HG02884 (cell line): ENCODE results near the gene POLR2L.

Experiments
- ATAC-seq: cut with Tn5 transposase; IDR thresholded peaks from one replicate; pipeline ENCODE4 v1.9.1; 2021; ENCODE audit warnings: mild to moderate bottlenecking, moderate library complexity; ENCODE audit not compliant: unreplicated experiment

POLR2L gene

GRCh38 chr11:869399-870126, 27.2 kb upstream of the POLR2L start:
- no peak for ATAC-seq

- ATAC-seq, result no peak
Observed at GRCh38 chr11:868802-869201, 26.5 kb upstream of the POLR2L start.

DNA sequence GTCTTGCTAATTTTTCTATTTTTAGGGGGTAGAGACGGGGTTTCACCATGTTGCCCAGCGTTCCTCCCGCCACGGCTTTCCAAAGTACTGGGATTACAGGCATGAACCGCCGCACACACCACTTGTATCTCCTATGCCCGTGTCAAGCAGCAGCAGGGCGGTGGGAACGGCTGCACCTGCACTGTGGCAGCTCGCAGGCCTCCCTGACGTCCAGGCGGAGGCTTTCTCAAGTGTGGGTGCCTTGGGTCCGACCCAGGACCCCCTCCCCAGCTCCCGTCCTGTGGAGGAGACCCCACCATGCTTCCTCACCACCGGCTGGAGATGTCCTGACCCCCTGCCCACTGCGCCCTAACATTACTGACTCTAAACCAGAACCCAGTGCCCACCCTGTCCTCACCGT, 26.1 kb upstream of the POLR2L start:
- no peak for ATAC-seq

DNA sequence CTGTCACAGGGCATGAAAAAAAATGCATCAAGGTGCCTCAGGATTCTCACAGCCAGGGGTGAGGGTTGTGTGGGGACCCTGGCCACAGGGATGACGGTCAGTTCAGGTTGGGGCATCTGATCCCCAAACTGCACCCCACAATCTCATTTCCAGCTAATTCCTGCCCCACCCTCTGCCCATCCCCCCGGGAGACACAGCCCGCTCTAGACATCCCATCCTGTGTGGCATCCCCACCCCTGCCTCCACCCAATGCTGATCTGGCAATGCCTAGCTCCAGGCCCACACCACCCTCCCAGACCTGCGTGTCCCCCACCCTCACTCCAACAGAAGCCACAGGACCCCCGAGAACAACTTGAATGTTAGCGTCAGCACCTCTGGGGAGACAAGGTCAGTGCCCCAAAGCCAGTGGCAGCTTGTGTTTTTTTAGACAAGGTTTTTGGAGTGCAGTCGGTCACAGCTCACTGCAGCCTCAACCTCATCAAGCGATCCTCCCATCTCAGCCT, 25.6 kb upstream of the POLR2L start:
- no peak for ATAC-seq

- ATAC-seq, result no peak
Observed at GRCh38 chr11:866481-866880, 24.2 kb upstream of the POLR2L start.

DNA sequence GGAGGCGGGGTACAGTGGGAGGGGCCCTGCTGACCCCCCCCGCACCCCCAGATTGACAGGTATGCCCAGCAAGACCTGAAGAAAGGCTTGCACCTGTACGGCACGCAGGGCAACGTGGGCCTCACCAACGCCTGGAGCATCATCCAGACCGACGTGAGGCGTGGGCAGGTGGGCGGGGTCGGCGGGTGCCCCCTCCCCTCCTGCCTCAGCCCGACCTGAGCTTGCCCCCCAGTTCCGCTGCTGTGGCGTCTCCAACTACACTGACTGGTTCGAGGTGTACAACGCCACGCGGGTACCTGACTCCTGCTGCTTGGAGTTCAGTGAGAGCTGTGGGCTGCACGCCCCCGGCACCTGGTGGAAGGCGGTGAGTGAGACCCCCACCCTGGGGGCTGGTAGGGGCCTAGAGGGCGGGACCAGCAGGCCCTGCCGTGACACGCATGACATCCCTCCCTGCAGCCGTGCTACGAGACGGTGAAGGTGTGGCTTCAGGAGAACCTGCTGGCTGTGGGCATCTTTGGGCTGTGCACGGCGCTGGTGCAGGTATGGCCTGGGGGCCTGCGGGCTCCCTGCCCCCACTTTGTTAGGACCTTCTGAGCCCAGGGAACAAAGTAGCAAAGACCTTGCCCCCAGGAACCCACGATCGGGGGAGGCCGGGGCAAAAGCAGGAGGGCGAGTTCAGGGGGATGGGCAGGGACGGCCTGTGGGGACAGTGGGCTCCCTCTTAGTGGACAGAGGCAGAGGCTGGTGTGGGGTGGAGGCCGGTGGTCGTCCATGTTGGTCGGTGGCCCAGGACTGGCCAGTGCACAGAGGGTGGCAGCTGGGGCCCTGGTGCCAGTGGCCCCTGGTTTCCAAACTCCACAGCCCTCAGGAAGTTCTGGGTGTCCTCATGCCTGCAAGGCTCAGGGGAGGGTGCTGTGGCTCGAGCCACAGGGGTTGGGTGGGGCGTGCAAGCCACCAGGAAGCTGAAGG, 23.4 kb upstream of the POLR2L start:
- ATAC-seq, result no peak

DNA sequence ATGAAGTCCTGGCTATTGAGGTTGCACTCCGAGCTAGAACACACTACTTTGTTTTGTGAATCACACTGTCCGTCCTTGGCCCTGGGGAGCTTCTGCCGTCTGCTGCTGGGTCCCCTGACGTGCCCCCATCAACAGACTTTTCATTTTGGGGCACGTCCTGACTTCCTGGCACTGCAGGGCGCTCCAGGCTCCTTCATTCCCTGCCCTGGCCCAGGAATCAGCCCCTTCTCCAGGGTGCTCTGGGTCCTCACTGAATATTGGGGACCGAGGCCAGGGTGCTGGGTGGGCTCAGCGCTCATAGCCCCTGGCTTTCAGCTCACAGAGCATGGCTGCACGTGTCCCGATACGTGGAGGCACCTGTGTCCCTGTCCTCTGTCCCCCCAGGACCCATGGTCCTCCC, 22.6 kb upstream of the POLR2L start:
- no peak for ATAC-seq

- ATAC-seq, result no peak
Observed at GRCh38 chr11:863910-864827, 21.8 kb upstream of the POLR2L start.

- ATAC-seq, result no peak
Observed at GRCh38 chr11:863023-863909, 20.9 kb upstream of the POLR2L start.

- ATAC-seq, result no peak
Observed at GRCh38 chr11:862696-863022, 20.3 kb upstream of the POLR2L start.

DNA sequence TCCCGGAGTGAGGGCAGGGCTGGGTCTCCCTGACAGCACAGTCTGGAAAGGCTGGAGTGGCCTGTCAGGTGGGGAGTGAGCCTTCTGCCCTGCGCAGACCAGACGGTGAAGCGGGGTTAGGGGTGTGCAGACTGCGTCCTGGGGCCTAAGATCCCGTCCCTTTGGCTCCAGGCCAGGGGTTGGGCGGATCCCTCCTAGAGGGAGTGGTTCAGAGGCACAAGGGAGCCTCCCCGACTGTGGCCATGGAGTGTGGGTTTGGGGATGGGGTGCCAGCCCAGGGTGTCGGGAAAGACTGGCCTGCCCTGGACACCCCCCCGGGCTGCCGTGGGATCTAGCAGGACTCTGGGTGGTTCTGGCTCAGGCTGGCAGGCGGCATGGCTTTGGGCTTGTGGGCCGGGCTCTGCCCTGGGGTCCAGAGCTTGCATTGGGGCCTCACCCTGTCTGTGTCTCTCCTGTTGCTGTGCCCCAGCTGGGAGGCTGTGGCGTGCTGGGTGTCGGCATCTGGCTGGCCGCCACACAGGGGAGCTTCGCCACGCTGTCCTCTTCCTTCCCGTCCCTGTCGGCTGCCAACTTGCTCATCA, 19.8 kb upstream of the POLR2L start:
- ATAC-seq, result no peak

DNA sequence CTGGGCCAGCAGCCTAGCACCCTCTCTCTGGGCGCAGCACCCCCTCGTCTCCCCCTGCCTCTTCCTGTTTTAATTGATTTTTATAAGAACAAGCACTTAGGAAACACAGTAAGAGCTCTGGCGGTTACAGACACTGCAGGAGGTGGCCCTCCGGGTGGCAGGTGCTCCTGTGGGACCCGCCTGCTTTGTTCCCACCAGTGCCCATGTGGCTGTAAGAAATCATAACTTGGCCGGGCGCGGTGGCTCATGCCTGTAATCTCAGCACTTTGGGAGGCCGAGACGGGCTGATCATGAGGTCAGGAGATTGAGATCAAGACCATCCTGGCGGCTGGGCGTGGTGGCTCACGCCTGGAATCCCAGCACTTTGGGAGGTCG, 18.8 kb upstream of the POLR2L start:
- no peak for ATAC-seq

DNA sequence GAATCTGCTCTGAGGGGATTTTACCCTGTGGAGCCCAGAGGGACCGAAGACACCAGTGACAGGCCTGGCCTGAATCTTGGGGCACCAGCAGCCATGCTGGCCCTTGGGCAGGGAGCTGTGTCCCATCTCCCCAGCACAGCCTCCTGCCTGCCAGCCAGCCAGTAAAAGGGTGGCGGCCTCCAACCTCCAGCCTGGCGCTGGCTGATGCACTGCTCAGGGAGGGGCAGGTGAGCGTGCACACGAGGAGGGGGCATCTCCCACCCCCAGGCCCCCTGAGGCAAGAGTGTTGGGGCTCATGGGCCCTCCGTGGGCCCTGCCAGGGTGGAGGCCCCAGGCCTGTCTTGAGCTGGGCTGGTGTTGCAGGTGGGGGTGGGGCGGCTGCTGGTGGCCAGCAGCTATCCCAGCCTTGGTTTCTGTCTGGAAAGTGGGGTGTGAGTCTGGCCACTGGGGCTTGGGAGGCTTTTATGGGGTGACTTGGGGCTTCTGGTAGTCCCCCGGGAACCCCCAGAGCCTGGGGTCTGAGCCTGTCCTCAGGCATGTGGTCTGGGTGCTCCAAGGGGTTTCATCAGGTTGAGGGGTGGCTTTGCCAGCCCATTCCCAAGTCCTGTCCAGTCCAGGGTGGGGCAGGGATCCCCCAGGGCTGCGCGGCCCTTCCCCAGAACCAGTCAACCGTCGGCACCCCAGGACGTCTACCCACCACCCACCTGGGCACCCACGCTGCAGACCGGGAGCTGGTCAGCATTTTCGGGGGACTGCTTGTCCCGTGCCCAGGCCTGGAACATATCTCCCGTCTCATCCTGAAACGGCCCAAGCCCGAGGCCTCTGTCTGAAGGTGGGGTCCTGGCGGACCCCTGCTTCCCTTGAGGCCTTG, 18.1 kb upstream of the POLR2L start:
- no peak for ATAC-seq

GRCh38 chr11:859394-860131, 17.2 kb upstream of the POLR2L start:
- ATAC-seq, result no peak

DNA sequence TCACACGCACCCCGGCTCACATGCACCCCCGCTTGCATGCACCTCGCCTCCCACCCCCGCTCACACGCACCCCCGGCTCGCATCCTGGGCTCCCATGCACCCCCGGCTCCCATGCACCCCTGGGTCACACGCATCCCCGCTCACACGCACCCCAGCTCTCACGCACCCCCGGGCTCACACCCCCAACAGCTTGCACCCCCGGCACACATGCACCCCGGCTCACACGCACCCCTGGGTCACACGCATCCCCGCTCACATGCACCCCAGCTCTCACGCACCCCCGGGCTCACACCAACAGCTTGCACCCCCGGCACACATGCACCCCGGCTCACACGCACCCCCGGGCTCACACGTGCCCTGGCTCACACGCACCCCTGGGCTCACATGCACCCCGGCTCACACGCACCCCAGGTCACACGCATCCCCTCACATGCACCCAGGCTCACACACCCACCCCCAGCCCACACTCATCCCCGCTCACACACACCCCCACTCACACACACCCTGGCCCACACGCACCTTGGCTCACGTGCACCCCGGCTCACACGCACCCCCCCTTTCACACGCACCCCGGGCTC, 16.5 kb upstream of the POLR2L start:
- no peak for ATAC-seq

- ATAC-seq, result no peak
Observed at GRCh38 chr11:858053-858761, 15.9 kb upstream of the POLR2L start.

GRCh38 chr11:856397-856796, 14.1 kb upstream of the POLR2L start:
- no peak for ATAC-seq
